ENCODE measurements around the gene COL25A1. TPM values are rescaled to one million over a fixed set of nuclear protein-coding genes. Genes with fewer than 3 reads are reported as not detected.

COL25A1 gene
- total RNA-seq, 1 experiment from 2014 or later, result not detected

- H3K36me3 ChIP-seq (ENCODE audit: control insufficient read depth, insufficient read depth, low read length), result no peaks in the 10 kb centered on the region
- CTCF ChIA-PET, result no interaction called here
- ATAC-seq, result no peak
- intact Hi-C loops (cut with micrococcal nuclease; ENCODE audit: unreplicated experiment) (no loop called here), in situ Hi-C loops (cut with HindIII; ENCODE audit: low pct_unique_long_range_greater_than_20kb, low sequenced_read_pairs) (no loop called here)
- H3K4me1 ChIP-seq (ENCODE audit: control insufficient read depth, insufficient read depth, low read length), result no peaks in the 10 kb centered on the region
- H3K27ac ChIP-seq (ENCODE audit: low read length), result no peak overlapping the region
- BruUV-seq (replicated peaks), result no TSS peak
- POLR2A ChIA-PET, result interaction anchor here (0.6 kb wide), 1 partner anchor 123 kb away, joined by 3 read pairs; no protein-coding TSS in a partner anchor
- no peak for DNase-seq (ENCODE audit: low read depth, low spot score)
- H3K27me3 ChIP-seq (ENCODE audit: control insufficient read depth, insufficient read depth, low read length), result no peaks in the 10 kb centered on the region
- H3K9me3 ChIP-seq (ENCODE audit: control insufficient read depth, insufficient read depth, low read depth, low read length), result no peaks in the 10 kb centered on the region
- H3K4me3 ChIP-seq (ENCODE audit: low read depth in 2 of 2, low read length in 2 of 2), result no peak overlapping the region
- TF ChIP-seq, protein P1, sequence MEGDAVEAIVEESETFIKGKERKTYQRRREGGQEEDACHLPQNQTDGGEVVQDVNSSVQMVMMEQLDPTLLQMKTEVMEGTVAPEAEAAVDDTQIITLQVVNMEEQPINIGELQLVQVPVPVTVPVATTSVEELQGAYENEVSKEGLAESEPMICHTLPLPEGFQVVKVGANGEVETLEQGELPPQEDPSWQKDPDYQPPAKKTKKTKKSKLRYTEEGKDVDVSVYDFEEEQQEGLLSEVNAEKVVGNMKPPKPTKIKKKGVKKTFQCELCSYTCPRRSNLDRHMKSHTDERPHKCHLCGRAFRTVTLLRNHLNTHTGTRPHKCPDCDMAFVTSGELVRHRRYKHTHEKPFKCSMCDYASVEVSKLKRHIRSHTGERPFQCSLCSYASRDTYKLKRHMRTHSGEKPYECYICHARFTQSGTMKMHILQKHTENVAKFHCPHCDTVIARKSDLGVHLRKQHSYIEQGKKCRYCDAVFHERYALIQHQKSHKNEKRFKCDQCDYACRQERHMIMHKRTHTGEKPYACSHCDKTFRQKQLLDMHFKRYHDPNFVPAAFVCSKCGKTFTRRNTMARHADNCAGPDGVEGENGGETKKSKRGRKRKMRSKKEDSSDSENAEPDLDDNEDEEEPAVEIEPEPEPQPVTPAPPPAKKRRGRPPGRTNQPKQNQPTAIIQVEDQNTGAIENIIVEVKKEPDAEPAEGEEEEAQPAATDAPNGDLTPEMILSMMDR (IDR thresholded peaks at IDR 0.05), result no peak
- no peak for TF ChIP-seq POLR2AphosphoS5 (IDR thresholded peaks at IDR 0.05; ENCODE audit: low read depth, low read length)
- no peak for TF ChIP-seq SIN3A (IDR thresholded peaks at IDR 0.05; ENCODE audit: borderline replicate concordance, insufficient read depth, low read depth, low read length)
- TF ChIP-seq TCF7L2 (IDR thresholded peaks at IDR 0.05; ENCODE audit: low read depth, low read length), result no peak
- TF ChIP-seq REST (IDR thresholded peaks at IDR 0.05; ENCODE audit: insufficient read depth in 1 of 2, low read depth in 2 of 2, low read length in 1 of 2), result no peak
Observed at GRCh38 chr4:109177096-109177810, 125.2 kb downstream of the COL25A1 start.

DNA sequence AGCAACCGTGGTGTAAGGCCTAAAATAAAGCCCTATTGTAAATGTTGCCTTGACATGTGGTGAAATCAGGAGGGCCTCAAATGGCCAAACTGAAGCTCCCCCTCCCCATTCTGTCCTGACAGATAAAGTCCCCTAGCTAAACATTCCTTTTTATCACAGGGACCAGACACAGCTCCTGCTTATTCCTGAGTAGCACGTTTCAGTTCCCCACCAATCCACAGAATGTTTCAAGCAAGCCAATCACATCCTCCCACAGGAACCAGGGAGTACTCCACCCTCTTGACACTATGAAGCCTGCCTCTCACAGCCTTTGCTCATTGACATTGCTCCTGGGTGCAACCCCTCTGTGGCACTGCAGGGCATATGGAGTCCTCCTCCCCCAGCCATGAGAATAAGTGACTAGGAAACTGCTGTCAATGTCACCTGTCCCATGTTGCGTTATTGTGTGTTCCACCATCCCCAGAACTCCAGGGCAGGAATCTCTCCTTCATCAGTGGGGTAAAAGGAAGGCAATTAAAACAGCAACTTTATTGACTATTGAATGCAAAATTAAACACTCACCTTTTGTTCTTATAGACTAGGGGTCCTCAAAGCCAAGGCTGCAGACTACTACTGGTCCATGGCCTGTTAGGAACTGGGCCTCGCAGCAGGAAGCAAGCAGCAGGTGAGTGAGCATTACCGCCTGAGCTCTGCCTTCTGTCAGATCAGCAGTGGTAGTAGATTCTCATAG, 128.1 kb downstream of the COL25A1 start:
- ATAC-seq (no peak), DNase-seq (ENCODE audit: low read depth, low spot score) (no peak)
- H3K27ac ChIP-seq (ENCODE audit: low read length), result no peak overlapping the region
- no peaks in the 10 kb centered on the region for H3K9me3 ChIP-seq (ENCODE audit: control insufficient read depth, insufficient read depth, low read depth, low read length)
- TF ChIP-seq SIN3A (IDR thresholded peaks at IDR 0.05; ENCODE audit: borderline replicate concordance, insufficient read depth, low read depth, low read length) (no peak), TCF7L2 (IDR thresholded peaks at IDR 0.05; ENCODE audit: low read depth, low read length) (no peak)
- intact Hi-C loops (cut with micrococcal nuclease; ENCODE audit: unreplicated experiment), result no loop called here
- no peaks in the 10 kb centered on the region for H3K36me3 ChIP-seq (ENCODE audit: control insufficient read depth, insufficient read depth, low read length)
- no peaks in the 10 kb centered on the region for H3K4me1 ChIP-seq (ENCODE audit: control insufficient read depth, insufficient read depth, low read length)
- H3K27me3 ChIP-seq (ENCODE audit: control insufficient read depth, insufficient read depth, low read length), result no peaks in the 10 kb centered on the region
- no TSS peak for BruUV-seq (replicated peaks)
- ChIA-PET POLR2A (no interaction called here), CTCF (no interaction called here)
- H3K4me3 ChIP-seq (ENCODE audit: low read depth in 2 of 2, low read length in 2 of 2), result no peak overlapping the region
- in situ Hi-C loops (cut with HindIII; ENCODE audit: low pct_unique_long_range_greater_than_20kb, low sequenced_read_pairs), result no loop called here

GRCh38 chr4:109172301-109172700, 130.2 kb downstream of the COL25A1 start:
- TF ChIP-seq TCF7L2 (IDR thresholded peaks at IDR 0.05; ENCODE audit: low read depth, low read length), result no peak
- TF ChIP-seq SIN3A (IDR thresholded peaks at IDR 0.05; ENCODE audit: borderline replicate concordance, insufficient read depth, low read depth, low read length), result no peak
- TF ChIP-seq POLR2AphosphoS5 (IDR thresholded peaks at IDR 0.05; ENCODE audit: low read depth, low read length), result no peak
- TF ChIP-seq, protein P1 (IDR thresholded peaks at IDR 0.05), result no peak
- TF ChIP-seq REST (IDR thresholded peaks at IDR 0.05; ENCODE audit: insufficient read depth in 1 of 2, low read depth in 2 of 2, low read length in 1 of 2), result no peak
- Histone ChIP-seq H3K4me3 (ENCODE audit: low read depth in 2 of 2, low read length in 2 of 2) (no peak overlapping the region), H3K4me1 (ENCODE audit: control insufficient read depth, insufficient read depth, low read length) (no peaks in the 10 kb centered on the region), H3K27ac (ENCODE audit: low read length) (no peak overlapping the region), H3K36me3 (ENCODE audit: control insufficient read depth, insufficient read depth, low read length) (no peaks in the 10 kb centered on the region), H3K9me3 (ENCODE audit: control insufficient read depth, insufficient read depth, low read depth, low read length) (no peaks in the 10 kb centered on the region), H3K27me3 (ENCODE audit: control insufficient read depth, insufficient read depth, low read length) (no peaks in the 10 kb centered on the region)
- BruUV-seq (replicated peaks), result no TSS peak
- in situ Hi-C loops (cut with HindIII; ENCODE audit: low pct_unique_long_range_greater_than_20kb, low sequenced_read_pairs) (no loop called here), intact Hi-C loops (cut with micrococcal nuclease; ENCODE audit: unreplicated experiment) (no loop called here)
- ChIA-PET CTCF (no interaction called here), POLR2A (no interaction called here)
- ATAC-seq (no peak), DNase-seq (ENCODE audit: low read depth, low spot score) (no peak)

Measured in Panc1 (cell line).